Liver (tissue), 3 donors: Measurements from ENCODE around the gene UNC13C.

Experiments used
- CTCF ChIP-seq: fragments of 150-350 bp; IDR thresholded peaks from 2 replicates; pipeline ENCODE4 v1.5.1; 2017; ENCODE audit warnings: improper control_type of control experiment, low read depth, low read length; ENCODE audit not compliant: missing input control
- MAX ChIP-seq: IDR thresholded peaks from 2 replicates; pipeline ENCODE4 v1.6.1; 2016; ENCODE audit warnings: antibody characterized with exemption
- SP1 ChIP-seq: IDR thresholded peaks from 2 replicates; pipeline ENCODE4 v1.6.1; 2018; ENCODE audit warnings: antibody characterized with exemption, mild to moderate bottlenecking
- TAF1 ChIP-seq: conservative IDR thresholded peaks from 2 replicates; pipeline ENCODE4 v1.6.1; 2016; ENCODE audit warnings: antibody characterized with exemption, mild to moderate bottlenecking
- donor health status: healthy.
- donor health status: healthy.

GRCh38 chr15:54226455-54226854, 248.2 kb downstream of the UNC13C start:
- TF ChIP-seq CTCF (no peak), TAF1 (no peak), MAX (no peak), SP1 (no peak)
